Glutamatergic neuron (in vitro differentiated cells): Measurements from ENCODE around the gene HEMK1. TPM values are rescaled to one million over a fixed set of nuclear protein-coding genes. Genes with fewer than 3 reads are reported as not detected.

Experiments used
- DNase-seq: peaks from one replicate; pipeline ENCODE4 v3.0.0; 2022
- H3K27ac Mint-ChIP-seq: one replicate; pipeline ENCODE4 v1.8.0; 2020; ENCODE audit warnings: mild to moderate bottlenecking, mixed read lengths, inconsistent platforms; ENCODE audit not compliant: unreplicated experiment
- H3K27me3 Mint-ChIP-seq: one replicate; pipeline ENCODE4 v1.8.0; 2020; ENCODE audit warnings: mild to moderate bottlenecking, moderate library complexity, mixed read lengths, inconsistent platforms; ENCODE audit not compliant: unreplicated experiment
- H3K36me3 Mint-ChIP-seq: one replicate; pipeline ENCODE4 v1.8.0; 2020; ENCODE audit warnings: mild to moderate bottlenecking, mixed read lengths, inconsistent platforms; ENCODE audit not compliant: unreplicated experiment
- H3K4me1 Mint-ChIP-seq: one replicate; pipeline ENCODE4 v1.8.0; 2020; ENCODE audit warnings: mild to moderate bottlenecking, low read depth, mixed read lengths, inconsistent platforms; ENCODE audit not compliant: unreplicated experiment
- H3K4me3 Mint-ChIP-seq: one replicate; pipeline ENCODE4 v1.8.0; 2020; ENCODE audit warnings: mild to moderate bottlenecking, mixed read lengths, inconsistent platforms; ENCODE audit not compliant: unreplicated experiment
- H3K9me3 Mint-ChIP-seq: one replicate; pipeline ENCODE4 v1.8.0; 2020; ENCODE audit warnings: mild to moderate bottlenecking, moderate library complexity, mixed read lengths, inconsistent platforms; ENCODE audit not compliant: unreplicated experiment
- CTCF ChIP-seq: fragments of 200-600 bp; sonication (generic); IDR thresholded peaks from one replicate; pipeline ENCODE4 v1.5.0; 2021; ENCODE audit not compliant: partially characterized antibody, unreplicated experiment
- total RNA-seq: library from RNA; stranded (reverse); fragmentation: NEBNext Ultra II Directional; extraction: Animal tissue kit (Norgen Biotek cat#: 25700); gene quantifications from one replicate; pipeline ENCODE4 v1.2.1, GENCODE V29; 2021; ENCODE audit not compliant: unreplicated experiment

HEMK1 gene
- total RNA-seq, 1 donor from 2014 or later, result 21.1 TPM

DNA sequence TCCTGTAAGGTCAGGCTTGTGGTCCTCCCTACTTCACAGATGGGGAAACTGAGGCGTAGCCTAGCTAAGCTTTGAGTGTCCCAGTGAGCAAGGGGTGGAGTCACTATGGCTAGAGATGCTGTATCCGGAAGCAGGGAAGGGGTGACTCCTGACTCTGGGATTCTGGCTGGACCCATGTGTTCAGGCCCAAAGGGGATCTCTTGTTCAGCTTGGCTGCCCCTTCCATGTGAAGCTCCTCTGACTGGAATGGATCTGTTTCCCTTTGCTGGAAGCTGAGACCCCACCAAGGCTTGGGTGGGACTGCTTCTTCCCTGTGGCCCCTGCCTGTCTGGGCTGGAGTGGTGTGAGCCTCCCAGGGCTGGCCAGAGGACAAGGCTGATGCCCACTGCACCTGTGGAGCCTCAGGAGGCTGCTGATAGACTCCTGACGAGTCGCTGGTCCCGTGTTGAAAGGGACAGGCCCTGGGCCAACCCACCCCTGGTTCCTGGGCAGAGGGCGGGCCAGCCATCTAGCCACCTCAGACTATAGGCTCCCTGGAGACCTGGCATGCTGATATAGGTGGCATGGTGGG lies 48.7 kb downstream of the HEMK1 start:
- Mint-ChIP-seq H3K27ac (no peak overlapping the region), H3K27me3 (peaks cover 8% of the 10 kb centered on the region), H3K9me3 (peaks cover 12% of the 10 kb centered on the region), H3K4me1 (peaks cover 11% of the 10 kb centered on the region), H3K4me3 (peak overlapping the region; percentile 61), H3K36me3 (no peaks in the 10 kb centered on the region)
- DNase-seq, result no peak
- TF ChIP-seq CTCF, result no peak

DNA sequence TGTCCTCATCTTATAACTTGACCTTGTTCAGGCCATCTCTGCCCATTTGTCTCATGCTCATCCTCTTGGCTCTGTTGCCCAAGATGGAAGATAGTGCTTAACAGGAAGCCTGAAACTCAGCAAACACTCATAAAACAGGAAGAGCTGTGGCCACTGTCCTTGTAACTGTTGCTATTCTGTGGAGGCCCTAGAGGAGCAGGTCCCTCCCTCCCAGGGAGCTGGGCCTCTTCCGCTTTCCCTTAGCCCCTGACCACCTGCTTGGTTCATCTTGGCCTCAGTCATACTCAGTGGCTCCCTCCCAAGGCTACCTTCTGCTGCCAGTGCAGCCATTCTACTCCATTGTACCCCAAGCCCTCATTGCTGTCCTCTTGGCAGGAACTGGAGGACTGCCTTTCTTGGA lies 51.1 kb downstream of the HEMK1 start:
- no peak for TF ChIP-seq CTCF
- H3K9me3 Mint-ChIP-seq, result peaks cover 7% of the 10 kb centered on the region
- peaks cover 6% of the 10 kb centered on the region for H3K27me3 Mint-ChIP-seq
- no peak for DNase-seq
- no peak overlapping the region for H3K4me3 Mint-ChIP-seq
- H3K36me3 Mint-ChIP-seq, result no peaks in the 10 kb centered on the region
- H3K4me1 Mint-ChIP-seq, result peaks cover 7% of the 10 kb centered on the region
- no peak overlapping the region for H3K27ac Mint-ChIP-seq

GRCh38 chr3:50620820-50621219 lies 51.5 kb downstream of the HEMK1 start:
- no peak for TF ChIP-seq CTCF
- H3K27ac Mint-ChIP-seq, result no peak overlapping the region
- DNase-seq, result no peak
- no peak overlapping the region for H3K4me3 Mint-ChIP-seq
- no peaks in the 10 kb centered on the region for H3K36me3 Mint-ChIP-seq
- H3K27me3 Mint-ChIP-seq, result peaks cover 6% of the 10 kb centered on the region
- peaks cover 7% of the 10 kb centered on the region for H3K9me3 Mint-ChIP-seq
- H3K4me1 Mint-ChIP-seq, result peaks cover 8% of the 10 kb centered on the region

- Mint-ChIP-seq H3K4me1 (peaks cover 7% of the 10 kb centered on the region), H3K27ac (no peak overlapping the region), H3K4me3 (no peak overlapping the region), H3K36me3 (no peaks in the 10 kb centered on the region), H3K9me3 (peaks cover 2% of the 10 kb centered on the region), H3K27me3 (peaks cover 2% of the 10 kb centered on the region)
- TF ChIP-seq CTCF, result no peak
- no peak for DNase-seq
Observed at GRCh38 chr3:50622881-50623280, 53.6 kb downstream of the HEMK1 start.

DNA sequence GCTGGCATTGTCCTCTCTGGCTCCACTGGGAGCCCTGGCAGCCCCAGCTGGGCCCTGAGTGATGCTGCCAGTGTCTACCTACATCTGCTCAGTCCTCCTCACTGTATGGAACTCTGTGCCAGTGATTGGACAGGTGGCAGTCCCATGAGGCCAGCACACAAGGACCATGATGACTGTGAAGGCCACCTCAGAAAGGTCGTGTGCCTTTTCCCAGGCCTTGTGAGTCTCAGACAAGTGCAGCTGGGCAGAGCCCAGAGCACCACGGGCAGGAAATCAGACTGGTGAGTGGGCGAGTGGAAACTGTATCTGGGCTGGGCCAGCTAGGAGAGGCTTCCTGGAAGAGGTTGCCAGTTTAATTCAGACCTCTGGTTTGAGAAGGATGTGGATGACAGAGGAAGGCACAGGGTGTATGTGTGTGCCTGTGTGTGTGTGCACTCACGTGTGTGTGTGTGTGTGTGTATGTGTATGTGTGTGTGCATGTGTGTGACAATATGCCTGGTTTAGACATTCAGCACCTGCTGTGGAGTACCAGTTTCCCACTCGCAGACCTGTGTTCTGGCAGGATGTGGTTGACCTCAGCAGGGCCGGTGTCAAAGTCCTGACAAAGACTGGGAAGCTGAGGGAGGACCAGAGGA lies 54.6 kb downstream of the HEMK1 start:
- no peak for DNase-seq
- peaks cover 2% of the 10 kb centered on the region for H3K27me3 Mint-ChIP-seq
- H3K36me3 Mint-ChIP-seq, result no peaks in the 10 kb centered on the region
- H3K9me3 Mint-ChIP-seq, result peaks cover 2% of the 10 kb centered on the region
- H3K4me3 Mint-ChIP-seq, result no peak overlapping the region
- TF ChIP-seq CTCF, result no peak
- no peak overlapping the region for H3K27ac Mint-ChIP-seq
- H3K4me1 Mint-ChIP-seq, result peaks cover 8% of the 10 kb centered on the region
